ENCODE results near the gene IRF9.

- TF ChIP-seq POLR2A (IDR thresholded peaks at IDR 0.05) (no peak), CTCF (IDR thresholded peaks at IDR 0.05 in 8 of 11, conservative IDR thresholded peaks at IDR 0.05 in 3 of 11) (no peak)
Observed at GRCh38 chr14:24139272-24139934, 21.7 kb upstream of the IRF9 start.

All from spleen (tissue), 7 donors.